Heart left ventricle (tissue), 16 donors: ENCODE data around the gene SPPL3. TPM values are rescaled to one million over a fixed set of nuclear protein-coding genes. Genes with fewer than 3 reads are reported as not detected.

Source experiments
- ATAC-seq, 4 donors: fragments of 200-7000 bp; cut with Tn5 transposase; one replicate each; pipeline ENCODE4 v1.9.1; 2020 to 2022; ENCODE audit warnings: moderate library complexity in 4 of 4, mild to moderate bottlenecking in 3 of 4, moderate number of reproducible peaks in 1 of 4
- DNase-seq, 5 donors: peaks; one replicate each; pipeline ENCODE4 v3.0.0-alpha.2; 2020
- H3K27ac ChIP-seq, 12 donors: fragments of 200-600 bp; sonication (generic) in 4 of 12; one replicate each; pipeline versions ENCODE4 v1.5.0 to v1.8.0; 2016 to 2022; ENCODE audit warnings: mild to moderate bottlenecking in 2 of 12
- H3K27me3 ChIP-seq, 9 donors: fragments of 200-600 bp; sonication (generic) in 2 of 9; one replicate each; pipeline versions ENCODE4 v1.5.1 to v1.8.0; 2016 to 2022; ENCODE audit warnings: mild to moderate bottlenecking in 3 of 9
- H3K36me3 ChIP-seq, 9 donors: fragments of 200-600 bp; sonication (generic) in 2 of 9; one replicate each; pipeline versions ENCODE4 v1.5.0 to v1.8.0; 2018 to 2022; ENCODE audit warnings: mild to moderate bottlenecking in 2 of 9
- H3K4me1 ChIP-seq, 12 donors: fragments of 200-600 bp; sonication (generic) in 4 of 12; one replicate each; pipeline versions ENCODE4 v1.5.0 to v1.8.0; 2016 to 2022; ENCODE audit warnings: mild to moderate bottlenecking in 3 of 12
- H3K4me3 ChIP-seq, 12 donors: fragments of 200-600 bp; sonication (generic) in 4 of 12; one replicate each; pipeline versions ENCODE4 v1.5.0 to v1.8.0; 2017 to 2022; ENCODE audit warnings: mild to moderate bottlenecking in 9 of 12, moderate library complexity in 4 of 12
- H3K9me3 ChIP-seq, 12 donors: fragments of 200-600 bp; sonication (generic) in 4 of 12; one replicate each; pipeline versions ENCODE4 v1.5.0 to v1.8.0; 2016 to 2022; ENCODE audit warnings: mild to moderate bottlenecking in 1 of 12
- CTCF ChIP-seq, 12 donors: fragments of 200-600 bp; sonication (generic) in 4 of 12; IDR thresholded peaks; one replicate each; pipeline versions ENCODE4 v1.5.0 to v1.8.0; 2018 to 2022; ENCODE audit warnings: antibody characterized with exemption in 12 of 12, mild to moderate bottlenecking in 5 of 12
- POLR2A ChIP-seq, 2 donors: fragments of 450-650 bp; IDR thresholded peaks; one replicate each; pipeline ENCODE4 v1.6.1; 2017; ENCODE audit warnings: antibody characterized with exemption in 2 of 2, mild to moderate bottlenecking in 2 of 2, moderate library complexity in 2 of 2
- WGBS, 4 donors: extraction: QIAGEN DNeasy Blood & Tissue Kit in 2 of 4; methylation state at CpG; one replicate each; pipeline versions ENCODE4 v1.1.5 to v1.1.7; 2013 to 2018; 5-methylcytosine and 5-hydroxymethylcytosine counted together
- intact Hi-C, 10 donors: fragments of 100-400 bp; cut with DNase I; formaldehyde crosslinking; loops; one replicate each; pipeline versions ENCODE4 v1.11.1 to v1.14.2; 2022
- polyA plus RNA-seq, 2 donors: library from polyadenylated mRNA; stranded (reverse); fragments of 200-250 nt; gene quantifications; one replicate each; pipeline ENCODE4 v1.2.3, GENCODE V29; 2013
- total RNA-seq, 9 donors: library from RNA; depleted of rRNA in 2 of 9; stranded (reverse); fragments of >200 nt in 2 of 9; fragmentation: NEBNext Ultra II Directional in 3 of 9; extraction: Animal tissue kit (Norgen Biotek cat#: 25700) in 3 of 9; gene quantifications; one replicate each; pipeline versions ENCODE4 v1.1.0 to v1.2.4, GENCODE V29; 2016 to 2023
- donor health status: ischemic (EF 13 %, LVEDD 7.1; RV severe dilation, severe dysfunction).
- donor health status: healthy with polysubstance abuse.
- donor health status: DM: no; HTN: yes; CAD: no.
- donor health status: DM: no; HTN: no; CAD: no.
- donor health status: ischemic (EF 25% LVEDD 6.9; RV normal size, moderate dysfunction).
- donor health status: ischemic (EF 25% LVEDD 5.7; RV mildly dilated, moderate dysfunction).
- donor health status: healthy.
- donor health status: DM: yes; HTN: yes; CAD: no.
- donor health status: ischemic (EF 35%, LVEDD 5.7; RV mildly dilated, moderate dysfunction).
- donor health status: nonischemic (EF 11% LVEDD 7.7; RV severe dilation, severe dysfunction).
- donor health status: DM: yes; HTN: yes; CAD: no.
- donor health status: PGD.
- donor health status: ischemic (EF 29% LVEDD 5.4; RV normal size, mild dysfunction).
- donor health status: nonischemic (EF 23%, LVEDD 6.1; RV moderate dilation, normal function).

SPPL3 gene
- total and polyA plus RNA-seq, 11 donors, result 8.2 to 48.2 (median 26.5) TPM

- Histone ChIP-seq H3K4me1 (peaks cover 0 to 19% (median 3%) of the 10 kb centered on the region in 12 donors), H3K27ac (peak overlapping the region in 11 of 12 donors; percentile 9 to 80 (median 54)), H3K9me3 (no peaks in the 10 kb centered on the region), H3K4me3 (no peak overlapping the region), H3K36me3 (peaks cover 0 to 62% (median 39%) of the 10 kb centered on the region in 9 donors), H3K27me3 (no peaks in the 10 kb centered on the region)
- TF ChIP-seq POLR2A (IDR thresholded peaks at IDR 0.05) (no peak), CTCF (IDR thresholded peaks at IDR 0.05) (no peak)
- 56 to 69% (median 61%) methylated on average over 6 of the region's 6 CpGs for WGBS, 4 donors
- ATAC-seq (peak in 3 of 4 donors; percentile 31 to 86 (median 33)), DNase-seq (no peak)
- intact Hi-C loops, result loop anchor here in 2 of 10 donors (10.0 kb wide), 2 partner anchors 62 to 122 kb away; partner anchors contain the start of gene SPPL3 (in 1 of the 2)
Observed at GRCh38 chr12:120783197-120783596, 121.0 kb downstream of the SPPL3 start.

DNA sequence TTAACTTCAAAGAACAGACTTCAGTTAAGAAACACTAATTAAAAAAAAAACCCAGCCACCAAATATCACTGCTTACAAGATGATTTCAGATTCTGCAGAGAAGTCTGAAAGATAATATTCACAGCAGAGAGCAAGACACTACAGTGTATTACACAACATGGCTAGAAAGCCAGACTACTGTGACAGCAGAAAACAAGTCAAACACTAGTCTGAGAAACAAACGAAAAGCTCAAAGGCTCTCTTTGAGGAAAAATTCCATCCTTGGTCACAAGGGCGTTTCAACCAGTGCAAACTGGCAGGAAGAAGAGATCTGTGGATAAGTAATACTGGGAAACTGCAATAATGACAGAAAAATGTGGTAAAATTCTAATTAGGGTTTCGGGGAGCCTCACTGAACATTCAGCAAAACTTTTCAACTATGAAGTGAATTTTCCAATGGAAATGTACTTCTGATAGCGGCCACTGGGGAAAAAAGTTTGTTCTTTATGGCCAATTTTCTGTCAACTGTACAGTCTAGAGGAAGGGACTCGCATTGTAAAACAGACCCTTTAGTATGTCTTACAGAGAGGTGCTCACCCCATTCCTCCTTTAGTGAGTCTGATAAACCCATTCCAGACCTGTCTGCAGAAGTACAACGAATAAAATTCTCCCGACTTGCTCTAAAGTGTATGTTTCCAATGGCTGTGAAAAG lies 128.2 kb downstream of the SPPL3 start:
- H3K4me1 ChIP-seq, result peaks cover 0 to 27% (median 11%) of the 10 kb centered on the region in 12 donors
- peak overlapping the region in 1 of 12 donors; percentile 53 for H3K27ac ChIP-seq
- no peak overlapping the region for H3K4me3 ChIP-seq
- H3K36me3 ChIP-seq, result peaks cover 0 to 60% (median 24%) of the 10 kb centered on the region in 9 donors
- H3K27me3 ChIP-seq, result no peaks in the 10 kb centered on the region
- 81 to 86% (median 85%) methylated on average over 7 of the region's 7 CpGs for WGBS, 4 donors
- TF ChIP-seq POLR2A (IDR thresholded peaks at IDR 0.05) (no peak), CTCF (IDR thresholded peaks at IDR 0.05) (peak in 3 of 12 donors; percentile 21 to 36 (median 21))
- no peaks in the 10 kb centered on the region for H3K9me3 ChIP-seq
- DNase-seq (no peak), ATAC-seq (peak in 1 of 4 donors; percentile 40)
- intact Hi-C loops, result no loop called here

GRCh38 chr12:120774169-120774916 lies 129.8 kb downstream of the SPPL3 start:
- DNase-seq (no peak), ATAC-seq (peak; percentile 73 to 94 (median 83))
- Histone ChIP-seq H3K27me3 (no peaks in the 10 kb centered on the region), H3K9me3 (no peaks in the 10 kb centered on the region), H3K4me1 (peaks cover 0 to 27% (median 11%) of the 10 kb centered on the region in 12 donors), H3K4me3 (no peak overlapping the region), H3K36me3 (peaks cover 0 to 46% (median 13%) of the 10 kb centered on the region in 9 donors), H3K27ac (peak overlapping the region in 5 of 12 donors; percentile 6 to 53 (median 31))
- intact Hi-C loops, result no loop called here
- 58 to 67% (median 60%) methylated on average over 7 of the region's 7 CpGs for WGBS, 4 donors
- no peak for TF ChIP-seq POLR2A (IDR thresholded peaks at IDR 0.05)
- TF ChIP-seq CTCF (IDR thresholded peaks at IDR 0.05), result no peak

- no peak overlapping the region for H3K27ac ChIP-seq
- DNase-seq, result no peak
- TF ChIP-seq CTCF (IDR thresholded peaks at IDR 0.05) (no peak), POLR2A (IDR thresholded peaks at IDR 0.05) (no peak)
- peaks cover 0 to 23% (median 11%) of the 10 kb centered on the region in 12 donors for H3K4me1 ChIP-seq
- no peaks in the 10 kb centered on the region for H3K27me3 ChIP-seq
- no peak for ATAC-seq
- 88 to 90% (median 89%) methylated on average over 11 of the region's 11 CpGs for WGBS, 4 donors
- no peak overlapping the region for H3K4me3 ChIP-seq
- H3K36me3 ChIP-seq, result peaks cover 0 to 70% (median 40%) of the 10 kb centered on the region in 9 donors
- intact Hi-C loops, result no loop called here
- no peaks in the 10 kb centered on the region for H3K9me3 ChIP-seq
Observed at GRCh38 chr12:120771097-120771496, 133.1 kb downstream of the SPPL3 start.
